ENCODE measurements around the gene UBXN4. TPM values are rescaled to one million over a fixed set of nuclear protein-coding genes. Genes with fewer than 3 reads are reported as not detected.
"Not testable (repeated sequence)": the region's sequence is repeated elsewhere in the genome, so short reads cannot be mapped to it uniquely, and the experiment has no call there.

The UBXN4 gene, protein sequence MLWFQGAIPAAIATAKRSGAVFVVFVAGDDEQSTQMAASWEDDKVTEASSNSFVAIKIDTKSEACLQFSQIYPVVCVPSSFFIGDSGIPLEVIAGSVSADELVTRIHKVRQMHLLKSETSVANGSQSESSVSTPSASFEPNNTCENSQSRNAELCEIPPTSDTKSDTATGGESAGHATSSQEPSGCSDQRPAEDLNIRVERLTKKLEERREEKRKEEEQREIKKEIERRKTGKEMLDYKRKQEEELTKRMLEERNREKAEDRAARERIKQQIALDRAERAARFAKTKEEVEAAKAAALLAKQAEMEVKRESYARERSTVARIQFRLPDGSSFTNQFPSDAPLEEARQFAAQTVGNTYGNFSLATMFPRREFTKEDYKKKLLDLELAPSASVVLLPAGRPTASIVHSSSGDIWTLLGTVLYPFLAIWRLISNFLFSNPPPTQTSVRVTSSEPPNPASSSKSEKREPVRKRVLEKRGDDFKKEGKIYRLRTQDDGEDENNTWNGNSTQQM
- 36.6 and 56.1 TPM in 2 replicates for total RNA-seq

DNA sequence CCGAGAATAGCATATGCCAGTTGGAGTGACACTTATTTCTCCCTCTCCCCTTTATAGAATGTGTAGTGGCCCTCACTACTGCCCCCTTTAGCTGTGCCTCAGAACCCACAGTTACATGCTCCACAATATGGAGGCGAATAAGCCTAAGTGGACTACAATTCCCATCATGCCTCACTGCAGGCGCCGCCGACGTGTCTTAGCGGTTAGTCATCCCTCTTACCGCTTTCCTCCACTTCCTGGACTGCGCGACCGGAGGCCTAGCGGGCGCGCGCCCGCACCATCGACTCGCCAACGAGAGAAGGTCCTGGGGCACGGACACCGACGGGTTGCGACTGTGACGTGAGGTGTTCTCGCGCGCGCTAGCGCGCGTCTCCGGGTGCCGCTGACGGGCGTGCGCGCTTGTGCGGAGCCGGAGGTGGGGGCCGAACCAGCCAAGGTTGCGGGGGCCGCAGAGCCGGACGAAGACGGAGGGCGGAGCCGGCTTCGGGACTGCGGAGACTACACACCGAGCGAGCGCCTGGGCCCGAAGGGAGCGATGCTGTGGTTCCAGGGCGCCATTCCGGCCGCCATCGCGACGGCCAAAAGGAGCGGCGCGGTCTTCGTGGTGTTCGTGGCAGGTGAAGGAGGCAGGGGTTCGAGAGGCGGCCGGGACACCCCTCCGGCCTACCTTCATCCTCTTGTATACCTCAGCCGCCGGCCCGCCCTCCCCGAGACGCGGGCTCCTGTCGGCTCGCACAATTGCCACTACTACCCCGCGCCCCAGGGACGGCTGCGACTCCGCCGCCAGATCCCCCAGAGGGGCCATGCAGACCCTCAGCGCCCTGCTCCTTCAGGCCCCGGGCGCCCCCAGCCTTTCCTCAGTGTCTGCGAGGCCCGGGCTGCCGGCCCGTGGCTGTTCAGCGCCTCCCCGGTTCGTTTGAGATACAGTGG, at the start of gene UBXN4:
UBXN4 (plus strand) TSS at position 461 of the 930 bp plus-strand sequence; CDS start at position 536, 75 bp downstream.
- peak; percentile 95 for DNase-seq (ENCODE audit: low read depth)
- TF ChIP-seq, protein P1, sequence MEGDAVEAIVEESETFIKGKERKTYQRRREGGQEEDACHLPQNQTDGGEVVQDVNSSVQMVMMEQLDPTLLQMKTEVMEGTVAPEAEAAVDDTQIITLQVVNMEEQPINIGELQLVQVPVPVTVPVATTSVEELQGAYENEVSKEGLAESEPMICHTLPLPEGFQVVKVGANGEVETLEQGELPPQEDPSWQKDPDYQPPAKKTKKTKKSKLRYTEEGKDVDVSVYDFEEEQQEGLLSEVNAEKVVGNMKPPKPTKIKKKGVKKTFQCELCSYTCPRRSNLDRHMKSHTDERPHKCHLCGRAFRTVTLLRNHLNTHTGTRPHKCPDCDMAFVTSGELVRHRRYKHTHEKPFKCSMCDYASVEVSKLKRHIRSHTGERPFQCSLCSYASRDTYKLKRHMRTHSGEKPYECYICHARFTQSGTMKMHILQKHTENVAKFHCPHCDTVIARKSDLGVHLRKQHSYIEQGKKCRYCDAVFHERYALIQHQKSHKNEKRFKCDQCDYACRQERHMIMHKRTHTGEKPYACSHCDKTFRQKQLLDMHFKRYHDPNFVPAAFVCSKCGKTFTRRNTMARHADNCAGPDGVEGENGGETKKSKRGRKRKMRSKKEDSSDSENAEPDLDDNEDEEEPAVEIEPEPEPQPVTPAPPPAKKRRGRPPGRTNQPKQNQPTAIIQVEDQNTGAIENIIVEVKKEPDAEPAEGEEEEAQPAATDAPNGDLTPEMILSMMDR (IDR thresholded peaks at IDR 0.05; ENCODE audit: insufficient read depth, low read length, severe bottlenecking), result peak; percentile 42
- no peak for FAIRE-seq
- Histone ChIP-seq H3K4me3 (ENCODE audit: low read depth, low read length) (peak within 1 kb of the TSS; percentile 92), H3K27me3 (ENCODE audit: control insufficient read depth, insufficient read depth, low read length) (no peaks in the 10 kb centered on the region), H3K36me3 (ENCODE audit: control insufficient read depth, insufficient read depth, low read length) (no peaks in the 10 kb centered on the region)

DNA sequence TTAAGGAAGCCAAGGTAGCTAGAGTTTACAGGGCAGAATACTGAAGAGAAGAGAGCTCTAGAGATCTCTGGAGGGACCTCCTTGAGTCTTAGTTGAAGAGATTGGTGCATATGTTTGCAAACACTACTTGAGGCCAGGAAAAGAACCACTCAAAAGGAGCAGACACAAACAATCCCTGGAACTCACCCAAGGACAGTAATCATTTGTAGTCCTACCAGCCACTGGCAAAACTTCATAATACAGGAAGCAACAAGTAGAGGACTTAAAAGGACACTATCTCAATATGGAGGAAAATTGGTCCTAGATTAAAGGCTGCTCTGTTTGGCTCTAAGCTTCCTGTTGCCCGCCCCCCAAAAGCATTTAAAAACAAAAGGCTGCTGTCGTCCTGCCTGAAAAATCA, 46.9 kb upstream of the UBXN4 start:
- DNase-seq (ENCODE audit: low read depth) (no peak), FAIRE-seq (no peak)
- H3K27me3 ChIP-seq (ENCODE audit: control insufficient read depth, insufficient read depth, low read length), result no peaks in the 10 kb centered on the region
- TF ChIP-seq, protein P1 (IDR thresholded peaks at IDR 0.05; ENCODE audit: insufficient read depth, low read length, severe bottlenecking), result no peak
- no peak overlapping the region for H3K4me3 ChIP-seq (ENCODE audit: low read depth, low read length)
- no peaks in the 10 kb centered on the region for H3K36me3 ChIP-seq (ENCODE audit: control insufficient read depth, insufficient read depth, low read length)

DNA sequence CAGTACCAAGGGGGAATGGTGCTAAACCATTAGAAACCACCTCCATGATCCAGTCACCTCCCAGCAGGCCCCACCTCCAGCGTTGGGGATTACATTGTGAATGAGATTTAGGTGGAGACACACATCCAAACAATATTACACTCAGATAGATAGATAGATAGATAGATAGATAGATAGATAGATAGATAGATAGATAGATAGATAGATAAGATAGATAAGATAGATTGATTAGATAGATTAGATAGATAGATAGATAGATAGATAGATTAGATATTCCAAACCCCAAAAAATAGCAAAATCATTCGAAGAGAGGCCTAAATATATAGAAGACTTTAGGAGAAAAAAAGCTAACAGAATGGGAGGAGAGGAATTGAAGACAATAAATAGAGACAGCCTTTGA, 42.8 kb upstream of the UBXN4 start:
- Histone ChIP-seq H3K27me3 (ENCODE audit: control insufficient read depth, insufficient read depth, low read length) (no peaks in the 10 kb centered on the region), H3K4me3 (ENCODE audit: low read depth, low read length) (no peak overlapping the region), H3K36me3 (ENCODE audit: control insufficient read depth, insufficient read depth, low read length) (no peaks in the 10 kb centered on the region)
- FAIRE-seq (no peak), DNase-seq (ENCODE audit: low read depth) (no peak)
- TF ChIP-seq, protein P1 (IDR thresholded peaks at IDR 0.05; ENCODE audit: insufficient read depth, low read length, severe bottlenecking), result no peak

DNA sequence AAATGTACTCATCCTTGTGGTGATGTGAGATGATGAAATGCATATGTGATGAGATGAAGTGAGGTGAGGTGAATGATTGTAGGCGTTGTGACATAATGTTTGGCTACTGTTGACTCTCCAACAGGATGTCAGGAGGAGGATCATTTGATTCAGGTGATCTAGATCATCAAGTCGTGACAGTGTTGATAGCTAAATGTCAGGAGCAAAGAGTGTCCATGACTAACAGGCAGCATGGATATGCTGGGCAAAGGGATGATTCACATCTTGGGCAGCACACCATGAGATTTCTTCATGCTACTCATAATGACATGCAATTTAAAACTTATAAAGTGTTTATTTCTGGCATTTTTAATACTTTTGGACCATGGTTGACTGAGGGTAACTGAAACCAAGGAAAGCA, 40.2 kb upstream of the UBXN4 start:
- TF ChIP-seq, protein P1 (IDR thresholded peaks at IDR 0.05; ENCODE audit: insufficient read depth, low read length, severe bottlenecking), result no peak
- DNase-seq (ENCODE audit: low read depth) (peak; percentile 91), FAIRE-seq (peak; percentile 97)
- no peaks in the 10 kb centered on the region for H3K27me3 ChIP-seq (ENCODE audit: control insufficient read depth, insufficient read depth, low read length)
- H3K36me3 ChIP-seq (ENCODE audit: control insufficient read depth, insufficient read depth, low read length), result no peaks in the 10 kb centered on the region
- no peak overlapping the region for H3K4me3 ChIP-seq (ENCODE audit: low read depth, low read length)

DNA sequence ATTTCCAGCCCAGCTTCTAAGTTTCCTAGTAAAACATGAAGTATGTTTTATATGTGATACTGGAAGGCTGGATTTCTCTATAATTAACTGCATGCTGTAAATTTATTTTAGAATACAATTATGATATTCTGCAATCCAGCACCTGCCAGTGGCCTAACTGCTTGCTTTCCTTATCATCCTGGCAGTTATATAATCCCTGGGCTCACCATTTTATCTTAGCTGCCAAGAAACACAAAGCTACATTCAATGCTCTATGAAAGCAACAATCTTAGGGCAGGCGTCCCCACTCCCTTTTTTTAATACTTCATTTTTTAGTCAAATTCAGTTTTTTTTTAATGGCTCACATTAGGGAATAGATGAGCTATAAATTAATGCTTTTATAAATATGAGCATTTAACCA, 38.4 kb upstream of the UBXN4 start:
- FAIRE-seq (no peak), DNase-seq (ENCODE audit: low read depth) (no peak)
- Histone ChIP-seq H3K36me3 (ENCODE audit: control insufficient read depth, insufficient read depth, low read length) (no peaks in the 10 kb centered on the region), H3K4me3 (ENCODE audit: low read depth, low read length) (no peak overlapping the region), H3K27me3 (ENCODE audit: control insufficient read depth, insufficient read depth, low read length) (no peaks in the 10 kb centered on the region)
- TF ChIP-seq, protein P1 (IDR thresholded peaks at IDR 0.05; ENCODE audit: insufficient read depth, low read length, severe bottlenecking), result no peak

DNA sequence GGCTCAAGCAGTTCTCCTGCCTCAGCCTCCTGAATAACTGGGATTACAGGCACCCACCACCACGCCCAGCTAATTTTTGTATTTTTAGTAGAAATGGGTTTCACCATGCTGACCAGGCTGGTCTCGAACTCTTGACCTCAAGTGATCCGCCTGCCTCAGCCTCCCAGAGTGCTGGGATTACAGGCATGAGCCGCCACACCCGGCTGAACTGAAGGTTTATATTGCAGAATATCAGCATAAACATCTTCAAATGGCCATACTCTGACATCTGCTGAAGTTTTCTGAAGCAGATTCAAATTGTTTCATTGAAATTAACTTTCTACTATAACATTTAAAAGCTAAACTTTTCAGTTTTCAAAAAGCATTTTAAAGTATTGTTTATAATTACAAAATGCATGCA, 37.6 kb upstream of the UBXN4 start:
- H3K36me3 ChIP-seq (ENCODE audit: control insufficient read depth, insufficient read depth, low read length); H3K4me3 ChIP-seq (ENCODE audit: low read depth, low read length); DNase-seq (ENCODE audit: low read depth); FAIRE-seq; H3K27me3 ChIP-seq (ENCODE audit: control insufficient read depth, insufficient read depth, low read length): not testable (repeated sequence)
